Mesenchymal stem cell (in vitro differentiated cells and primary cell): ENCODE measurements around the gene TMCO4.

ENCODE experiments used
- DNase-seq: peaks from one replicate; pipeline ENCODE4 v3.0.0-alpha.2; 2013
- H2AFZ ChIP-seq: one replicate; pipeline ENCODE4 v1.6.1; 2013; ENCODE audit warnings: low read depth, mild to moderate bottlenecking, control low read depth, inconsistent platforms, low read length, moderate library complexity
- H2AK5ac ChIP-seq: 2 replicates; pipeline ENCODE4 v1.6.1; 2013; ENCODE audit warnings: low read length, moderate library complexity, mild to moderate bottlenecking, inconsistent platforms; ENCODE audit not compliant: severe bottlenecking
- H2BK120ac ChIP-seq: one replicate; pipeline ENCODE4 v1.6.1; 2013; ENCODE audit warnings: low read depth, mild to moderate bottlenecking, inconsistent platforms, low read length, moderate library complexity
- H2BK12ac ChIP-seq, 2 experiments: one replicate each; pipeline ENCODE4 v1.6.1; 2013; ENCODE audit warnings: inconsistent platforms in 2 of 2, low read length in 2 of 2, mild to moderate bottlenecking in 2 of 2, moderate library complexity in 2 of 2, control low read depth in 1 of 2
- H2BK15ac ChIP-seq: one replicate; pipeline ENCODE4 v1.6.1; 2013; ENCODE audit warnings: mild to moderate bottlenecking, low read depth, inconsistent platforms; ENCODE audit not compliant: poor library complexity, severe bottlenecking
- H2BK5ac ChIP-seq: 2 replicates; pipeline ENCODE4 v1.6.1; 2013; ENCODE audit warnings: low read depth, mild to moderate bottlenecking, low read length, control low read depth, inconsistent platforms; ENCODE audit not compliant: poor library complexity, severe bottlenecking
- H3K14ac ChIP-seq, 2 experiments: one replicate each; pipeline ENCODE4 v1.6.1; 2013; ENCODE audit warnings: inconsistent platforms in 2 of 2, low read length in 2 of 2, control low read depth in 1 of 2, mild to moderate bottlenecking in 1 of 2, moderate library complexity in 1 of 2
- H3K18ac ChIP-seq, 2 experiments: one replicate each; pipeline ENCODE4 v1.6.1; 2013; ENCODE audit warnings: inconsistent platforms in 2 of 2, low read length in 2 of 2, control low read depth in 1 of 2, low read depth in 1 of 2, mild to moderate bottlenecking in 1 of 2
- H3K23ac ChIP-seq, 2 experiments: one replicate each; pipeline ENCODE4 v1.6.1; 2013; ENCODE audit warnings: inconsistent platforms in 2 of 2, low read length in 2 of 2, mild to moderate bottlenecking in 2 of 2, moderate library complexity in 2 of 2, control low read depth in 1 of 2
- H3K27ac ChIP-seq: 2 replicates; pipeline ENCODE4 v1.5.1; 2013; ENCODE audit warnings: mild to moderate bottlenecking, moderate library complexity, low read length, control low read depth, inconsistent platforms; ENCODE audit not compliant: poor library complexity, severe bottlenecking
- H3K27me3 ChIP-seq, 2 experiments: 2 replicates each; pipeline versions ENCODE4 v1.6.1 to v1.7.0; 2013; ENCODE audit warnings: low read length in 2 of 2, mild to moderate bottlenecking in 2 of 2, moderate library complexity in 2 of 2, control low read depth in 1 of 2, inconsistent platforms in 1 of 2; ENCODE audit not compliant: control insufficient read depth in 1 of 2, insufficient read depth in 1 of 2
- H3K36me3 ChIP-seq, 2 experiments: 2 replicates each; pipeline versions ENCODE4 v1.6.1 to v1.7.0; 2013; ENCODE audit warnings: low read length in 2 of 2, control low read depth in 1 of 2, inconsistent platforms in 1 of 2, low read depth in 1 of 2, mild to moderate bottlenecking in 1 of 2; ENCODE audit not compliant: insufficient read depth in 2 of 2, control insufficient read depth in 1 of 2
- H3K4ac ChIP-seq, 2 experiments: one replicate each; pipeline ENCODE4 v1.6.1; 2013; ENCODE audit warnings: inconsistent platforms in 2 of 2, low read length in 2 of 2, mild to moderate bottlenecking in 2 of 2, moderate library complexity in 2 of 2, control low read depth in 1 of 2, low read depth in 1 of 2
- H3K4me1 ChIP-seq: 2 replicates; pipeline ENCODE4 v1.6.1; 2013; ENCODE audit warnings: low read depth, low read length, control low read depth; ENCODE audit not compliant: control insufficient read depth, insufficient read depth
- H3K4me2 ChIP-seq: 2 replicates; pipeline ENCODE4 v1.6.1; 2013; ENCODE audit warnings: low read length, mild to moderate bottlenecking, inconsistent platforms; ENCODE audit not compliant: poor library complexity, severe bottlenecking
- H3K4me3 ChIP-seq, 2 experiments: 2 replicates each; pipeline versions ENCODE4 v1.5.1 to v1.7.0; 2013; ENCODE audit warnings: low read length in 2 of 2, mild to moderate bottlenecking in 2 of 2, control low read depth in 1 of 2, low read depth in 1 of 2; ENCODE audit not compliant: insufficient read depth in 1 of 2
- H3K79me1 ChIP-seq: replicated peaks from 2 replicates; pipeline ENCODE4 v1.6.1; 2013; ENCODE audit warnings: mild to moderate bottlenecking, control low read depth, low read length, inconsistent platforms; ENCODE audit not compliant: poor library complexity, severe bottlenecking
- H3K9ac ChIP-seq: 2 replicates; pipeline ENCODE4 v1.7.0; 2013; ENCODE audit warnings: mild to moderate bottlenecking, low read length, moderate library complexity
- H3K9me3 ChIP-seq: 2 replicates; pipeline ENCODE4 v1.7.0; 2013; ENCODE audit warnings: mild to moderate bottlenecking, low read length; ENCODE audit not compliant: control insufficient read depth
- H4K8ac ChIP-seq: one replicate; pipeline ENCODE4 v1.6.1; 2013; ENCODE audit warnings: inconsistent platforms, mild to moderate bottlenecking, low read length, moderate library complexity
- H4K91ac ChIP-seq: one replicate; pipeline ENCODE4 v1.6.1; 2013; ENCODE audit warnings: mild to moderate bottlenecking, low read length, inconsistent platforms
- WGBS: methylation state at CpG from one replicate; pipeline ENCODE4 v1.1.7; 2013; ENCODE audit warnings: mixed read lengths; 5-methylcytosine and 5-hydroxymethylcytosine counted together

The TMCO4 gene

DNA sequence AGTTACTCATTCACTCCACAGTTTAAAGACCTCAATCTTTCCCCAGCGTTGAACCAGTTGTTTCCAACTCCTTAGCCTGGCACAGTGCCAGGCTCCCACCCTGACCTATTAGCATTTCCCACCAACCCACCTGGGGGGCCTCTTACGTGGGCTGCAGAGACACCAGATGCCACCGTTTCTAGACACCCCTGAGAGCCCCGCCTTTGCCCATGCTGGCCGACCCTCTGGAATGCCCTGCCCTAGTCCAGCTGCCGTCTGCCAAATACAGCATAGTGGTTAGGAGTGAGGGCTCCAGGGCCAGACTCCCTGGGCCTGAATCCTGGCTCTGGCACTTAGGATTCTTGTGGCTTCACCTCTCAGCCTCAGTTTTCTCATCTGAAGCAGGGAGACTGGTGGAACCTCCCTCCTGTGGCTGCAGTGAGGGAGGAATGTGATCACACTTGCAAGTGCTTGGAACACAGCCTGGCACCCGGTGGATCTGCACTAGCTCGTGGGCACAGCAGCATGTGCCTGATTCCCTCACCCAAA lies 65.2 kb downstream of the TMCO4 start:
- Histone ChIP-seq H2BK15ac (no peak overlapping the region), H3K14ac (no peak overlapping the region), H3K79me1 (no peaks in the 10 kb centered on the region), H3K9me3 (peaks cover 18% of the 10 kb centered on the region), H2BK120ac (no peak overlapping the region), H3K36me3 (peaks cover 15 to 46% of the 10 kb centered on the region in 2 experiments), H4K91ac (no peak overlapping the region), H3K27me3 (no peaks in the 10 kb centered on the region), H3K18ac (no peak overlapping the region), H3K27ac (peak overlapping the region; percentile 18), H3K23ac (no peak overlapping the region), H4K8ac (no peak overlapping the region), H2AK5ac (no peak overlapping the region), H2AFZ (no peak overlapping the region), H2BK12ac (no peak overlapping the region), H3K4me2 (no peak overlapping the region), H2BK5ac (no peak overlapping the region), H3K4ac (no peak overlapping the region), H3K4me1 (peaks cover 32% of the 10 kb centered on the region), H3K4me3 (no peak overlapping the region), H3K9ac (peak overlapping the region; percentile 2)
- no peak for DNase-seq
- WGBS = 93% methylated on average over 8 of the region's 8 CpGs

DNA sequence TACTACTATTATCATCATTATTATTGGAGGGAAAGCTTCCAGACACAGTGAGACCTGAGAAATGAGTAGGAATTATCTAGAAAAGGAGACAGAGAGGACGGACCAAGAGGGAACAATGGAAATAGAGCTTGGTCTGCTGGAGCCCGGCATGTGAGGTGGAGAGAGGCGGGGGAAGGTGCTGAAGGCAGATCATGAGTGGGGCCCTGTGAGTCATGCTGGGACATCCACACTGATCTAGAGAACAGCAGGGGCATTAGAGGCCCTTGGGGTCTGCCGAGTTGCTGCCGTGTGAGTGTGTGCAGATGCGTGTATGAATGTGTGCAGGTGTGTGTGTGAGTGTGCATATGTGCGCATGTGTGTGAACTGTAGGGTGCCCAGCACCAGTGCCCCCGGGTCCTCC lies 65.7 kb downstream of the TMCO4 start:
- Histone ChIP-seq H3K14ac (no peak overlapping the region), H2BK15ac (no peak overlapping the region), H3K9me3 (peaks cover 14% of the 10 kb centered on the region), H3K4me2 (no peak overlapping the region), H4K8ac (no peak overlapping the region), H3K36me3 (peaks cover 15 to 41% of the 10 kb centered on the region in 2 experiments), H2BK120ac (no peak overlapping the region), H3K27me3 (no peaks in the 10 kb centered on the region), H3K4ac (no peak overlapping the region), H2BK5ac (no peak overlapping the region), H3K9ac (no peak overlapping the region), H3K18ac (no peak overlapping the region), H3K79me1 (no peaks in the 10 kb centered on the region), H3K4me3 (no peak overlapping the region), H2AK5ac (no peak overlapping the region), H3K4me1 (peaks cover 32% of the 10 kb centered on the region), H4K91ac (no peak overlapping the region), H2AFZ (no peak overlapping the region), H3K23ac (no peak overlapping the region), H2BK12ac (no peak overlapping the region), H3K27ac (no peak overlapping the region)
- DNase-seq = no peak
- WGBS = 94% methylated on average over 4 of the region's 8 CpGs

DNA sequence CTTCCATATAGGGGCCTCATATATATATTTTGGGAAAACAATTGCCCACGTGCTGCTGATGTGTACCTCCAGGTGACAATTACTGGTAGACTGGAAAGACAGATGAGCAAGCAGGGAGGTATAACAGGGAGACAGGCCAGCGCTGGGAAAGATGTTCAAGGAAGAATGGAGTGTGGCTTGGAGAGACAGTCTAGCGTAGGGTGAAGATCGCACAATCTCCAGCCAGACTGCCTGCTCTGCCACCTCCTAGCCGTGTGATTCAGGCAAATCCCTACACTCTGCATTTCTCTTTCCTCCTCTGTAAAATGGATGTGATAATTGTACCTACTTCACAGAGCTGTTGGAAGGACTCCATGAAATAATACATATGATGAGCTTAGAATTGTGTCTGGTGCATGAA lies 66.1 kb downstream of the TMCO4 start:
- Histone ChIP-seq H3K27me3 (no peaks in the 10 kb centered on the region), H2BK120ac (no peak overlapping the region), H2BK15ac (no peak overlapping the region), H3K4me1 (peaks cover 32% of the 10 kb centered on the region), H3K9ac (no peak overlapping the region), H3K9me3 (peaks cover 10% of the 10 kb centered on the region), H3K4ac (no peak overlapping the region), H3K23ac (no peak overlapping the region), H2AFZ (no peak overlapping the region), H2AK5ac (peak overlapping the region; percentile 26), H3K18ac (no peak overlapping the region), H2BK5ac (no peak overlapping the region), H2BK12ac (no peak overlapping the region), H4K91ac (no peak overlapping the region), H3K4me2 (no peak overlapping the region), H3K36me3 (peaks cover 15 to 39% of the 10 kb centered on the region in 2 experiments), H3K4me3 (no peak overlapping the region), H4K8ac (no peak overlapping the region), H3K79me1 (no peaks in the 10 kb centered on the region), H3K27ac (no peak overlapping the region), H3K14ac (no peak overlapping the region)
- DNase-seq = no peak
- 82% methylated on average over 2 of the region's 5 CpGs for WGBS

DNA sequence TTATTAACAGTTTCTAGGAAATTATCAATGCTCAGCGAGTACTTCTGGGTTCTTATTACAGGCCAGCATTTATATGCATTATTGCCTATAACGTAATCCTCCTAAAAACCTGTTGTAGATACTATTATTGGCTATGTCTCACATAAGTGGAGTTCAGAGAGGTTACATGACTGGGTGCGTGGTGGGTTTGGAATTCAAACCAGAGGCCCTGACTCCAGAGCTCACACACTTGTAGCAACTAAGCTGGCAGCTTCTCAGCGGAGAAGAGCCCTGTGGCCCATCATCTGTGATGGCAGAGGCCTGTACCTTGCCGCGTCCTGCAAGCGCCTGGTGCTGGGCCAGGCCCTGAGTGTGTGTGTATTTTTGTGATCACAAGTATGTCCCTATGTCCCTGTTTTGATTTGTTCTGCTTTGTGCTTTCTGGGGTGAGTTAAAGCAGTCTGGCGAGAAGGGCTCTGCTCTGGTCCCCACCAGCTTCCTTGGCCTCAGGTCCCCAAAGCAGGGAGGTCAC lies 68.3 kb downstream of the TMCO4 start:
- peaks cover 20 to 41% of the 10 kb centered on the region in 2 experiments for H3K36me3 ChIP-seq
- H2BK12ac ChIP-seq = no peak overlapping the region
- no peak overlapping the region for H3K9ac ChIP-seq
- H4K91ac ChIP-seq = no peak overlapping the region
- H3K4ac ChIP-seq = no peak overlapping the region
- peaks cover 22% of the 10 kb centered on the region for H3K4me1 ChIP-seq
- no peak overlapping the region for H2BK120ac ChIP-seq
- H2BK5ac ChIP-seq = no peak overlapping the region
- H2BK15ac ChIP-seq = no peak overlapping the region
- H3K9me3 ChIP-seq = peaks cover 10% of the 10 kb centered on the region
- H3K23ac ChIP-seq = no peak overlapping the region
- H3K27me3 ChIP-seq = no peaks in the 10 kb centered on the region
- no peak overlapping the region for H2AFZ ChIP-seq
- H4K8ac ChIP-seq = no peak overlapping the region
- no peak overlapping the region for H2AK5ac ChIP-seq
- H3K4me2 ChIP-seq = no peak overlapping the region
- 99% methylated on average over 7 of the region's 8 CpGs for WGBS
- H3K79me1 ChIP-seq = no peaks in the 10 kb centered on the region
- H3K18ac ChIP-seq = no peak overlapping the region
- DNase-seq = no peak
- no peak overlapping the region for H3K14ac ChIP-seq
- no peak overlapping the region for H3K27ac ChIP-seq
- H3K4me3 ChIP-seq = no peak overlapping the region
